HepG2 (cell line): ENCODE data around the gene GAS2. TPM values are rescaled to one million over a fixed set of nuclear protein-coding genes. Genes with fewer than 3 reads are reported as not detected.

Experiments
- ADNP ChIP-seq: sonication (generic); formaldehyde crosslinking; IDR thresholded peaks from 2 replicates; pipeline ENCODE4 v1.4.0; 2020; ENCODE audit warnings: missing genetic modification reagents
- DZIP1 ChIP-seq: sonication (generic); formaldehyde crosslinking; IDR thresholded peaks from 2 replicates; pipeline ENCODE4 v1.5.0; 2020; ENCODE audit warnings: mild to moderate bottlenecking, missing genetic modification reagents
- MLX ChIP-seq: IDR thresholded peaks from 2 replicates; pipeline ENCODE4 v1.6.1; 2016
- SMC3 ChIP-seq: IDR thresholded peaks from 2 replicates; pipeline ENCODE4 v1.6.1; 2011; ENCODE audit warnings: low read length, improper control_type of control experiment
- SMYD3 ChIP-seq: sonication (generic); formaldehyde crosslinking; IDR thresholded peaks from 2 replicates; pipeline ENCODE4 v1.8.1; 2023; ENCODE audit warnings: mild to moderate bottlenecking, missing genetic modification reagents
- TEF ChIP-seq: sonication (generic); formaldehyde crosslinking; IDR thresholded peaks from 2 replicates; pipeline ENCODE4 v1.5.0; 2020; ENCODE audit warnings: missing genetic modification reagents
- ZC3H13 ChIP-seq: sonication (generic); formaldehyde crosslinking; IDR thresholded peaks from 2 replicates; pipeline ENCODE4 v1.8.1; 2023; ENCODE audit warnings: mild to moderate bottlenecking, missing genetic modification reagents, moderate library complexity
- ZMYM3 ChIP-seq: sonication (generic); formaldehyde crosslinking; IDR thresholded peaks from 2 replicates; pipeline ENCODE4 v1.5.1; 2020; ENCODE audit warnings: mild to moderate bottlenecking, missing genetic modification reagents
- ZNF441 ChIP-seq: sonication (generic); formaldehyde crosslinking; IDR thresholded peaks from 2 replicates; pipeline ENCODE4 v1.7.0; 2021; ENCODE audit warnings: missing genetic modification reagents, borderline replicate concordance
- ZNF543 ChIP-seq: sonication (generic); formaldehyde crosslinking; IDR thresholded peaks from 2 replicates; pipeline ENCODE4 v1.4.0; 2020; ENCODE audit warnings: mild to moderate bottlenecking, missing genetic modification reagents
- polyA plus RNA-seq, 8 experiments: library from polyadenylated mRNA; depleted of rRNA in 3 of 8; stranded (reverse) in 7 of 8; unstranded in 1 of 8; fragments of >200 nt; fragmentation: Illumina TruSeq in 4 of 8; extraction: Trizol in 4 of 8; gene quantifications; 2 replicates each; pipeline versions ENCODE4 v1.2.1 to v1.2.3, GENCODE V29; 2011 to 2016; ENCODE audit warnings: low read depth in 4 of 8, missing spikeins in 1 of 8, mixed read lengths in 1 of 8; ENCODE audit not compliant: insufficient read depth in 1 of 8
- total RNA-seq, 5 experiments: library from RNA; depleted of rRNA; stranded (reverse); fragments of >200 nt; fragmentation: Illumina TruSeq; extraction: Trizol; gene quantifications; 2 replicates each; pipeline ENCODE4 v1.2.3, GENCODE V29; 2016; ENCODE audit warnings: low read depth in 1 of 5
- TF ChIP-seq, protein P1 (sequence below): sonication (generic); formaldehyde crosslinking; IDR thresholded peaks from 2 replicates; pipeline ENCODE4 v1.5.0; 2020; ENCODE audit warnings: mild to moderate bottlenecking, missing genetic modification reagents, borderline replicate concordance
- TF ChIP-seq, protein P2 (sequence below): sonication (generic); formaldehyde crosslinking; IDR thresholded peaks from 2 replicates; pipeline ENCODE4 v1.5.0; 2020; ENCODE audit warnings: missing genetic modification reagents
- TF ChIP-seq, protein P3 (sequence below): sonication (generic); formaldehyde crosslinking; IDR thresholded peaks from 2 replicates; pipeline ENCODE4 v1.5.0; 2020; ENCODE audit warnings: missing genetic modification reagents, mild to moderate bottlenecking, borderline replicate concordance
- TF ChIP-seq, protein P4 (sequence below): IDR thresholded peaks from 2 replicates; pipeline ENCODE4 v1.6.1; 2016
- TF ChIP-seq, protein P5 (sequence below): sonication (generic); formaldehyde crosslinking; IDR thresholded peaks from 2 replicates; pipeline ENCODE4 v1.4.0; 2020; ENCODE audit warnings: missing genetic modification reagents, mild to moderate bottlenecking, borderline replicate concordance

The GAS2 gene
- total and polyA plus RNA-seq, 2 of the 13 experiments (the other 11 are each of a cell fraction or from before 2014, with no cell fraction given): 26.0 to 85.1 TPM

- TF ChIP-seq ZC3H13 (no peak), ZNF543 (CRISPR knock-in tag) (no peak), ZMYM3 (no peak), SMYD3 (CRISPR knock-in tag) (0 out of 2 replicates have a peak, but pooled peaks have one; percentile 38), SMC3 (no peak), ZNF441 (CRISPR knock-in tag) (no peak), MLX (CRISPR knock-in tag) (0 out of 2 replicates have a peak, but pooled peaks have one; percentile 4), DZIP1 (peak; percentile 20; the same call in 1 of the 2 replicates), ADNP (CRISPR knock-in tag) (no peak), TEF (CRISPR knock-in tag) (0 out of 2 replicates have a peak, but pooled peaks have one; percentile 53)
- TF ChIP-seq, protein P1, sequence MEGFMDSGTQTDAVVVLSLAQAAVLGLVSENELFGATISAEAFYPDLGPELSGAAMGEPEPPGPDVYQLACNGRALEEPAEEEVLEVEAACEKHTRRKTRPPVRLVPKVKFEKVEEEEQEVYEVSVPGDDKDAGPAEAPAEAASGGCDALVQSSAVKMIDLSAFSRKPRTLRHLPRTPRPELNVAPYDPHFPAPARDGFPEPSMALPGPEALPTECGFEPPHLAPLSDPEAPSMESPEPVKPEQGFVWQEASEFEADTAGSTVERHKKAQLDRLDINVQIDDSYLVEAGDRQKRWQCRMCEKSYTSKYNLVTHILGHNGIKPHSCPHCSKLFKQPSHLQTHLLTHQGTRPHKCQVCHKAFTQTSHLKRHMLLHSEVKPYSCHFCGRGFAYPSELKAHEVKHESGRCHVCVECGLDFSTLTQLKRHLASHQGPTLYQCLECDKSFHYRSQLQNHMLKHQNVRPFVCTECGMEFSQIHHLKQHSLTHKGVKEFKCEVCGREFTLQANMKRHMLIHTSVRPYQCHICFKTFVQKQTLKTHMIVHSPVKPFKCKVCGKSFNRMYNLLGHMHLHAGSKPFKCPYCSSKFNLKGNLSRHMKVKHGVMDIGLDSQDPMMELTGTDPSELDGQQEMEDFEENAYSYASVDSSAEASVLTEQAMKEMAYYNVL (CRISPR knock-in tag): no peak
- TF ChIP-seq, protein P2, sequence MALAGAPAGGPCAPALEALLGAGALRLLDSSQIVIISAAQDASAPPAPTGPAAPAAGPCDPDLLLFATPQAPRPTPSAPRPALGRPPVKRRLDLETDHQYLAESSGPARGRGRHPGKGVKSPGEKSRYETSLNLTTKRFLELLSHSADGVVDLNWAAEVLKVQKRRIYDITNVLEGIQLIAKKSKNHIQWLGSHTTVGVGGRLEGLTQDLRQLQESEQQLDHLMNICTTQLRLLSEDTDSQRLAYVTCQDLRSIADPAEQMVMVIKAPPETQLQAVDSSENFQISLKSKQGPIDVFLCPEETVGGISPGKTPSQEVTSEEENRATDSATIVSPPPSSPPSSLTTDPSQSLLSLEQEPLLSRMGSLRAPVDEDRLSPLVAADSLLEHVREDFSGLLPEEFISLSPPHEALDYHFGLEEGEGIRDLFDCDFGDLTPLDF (CRISPR knock-in tag): peak; percentile 52
- TF ChIP-seq, protein P3, sequence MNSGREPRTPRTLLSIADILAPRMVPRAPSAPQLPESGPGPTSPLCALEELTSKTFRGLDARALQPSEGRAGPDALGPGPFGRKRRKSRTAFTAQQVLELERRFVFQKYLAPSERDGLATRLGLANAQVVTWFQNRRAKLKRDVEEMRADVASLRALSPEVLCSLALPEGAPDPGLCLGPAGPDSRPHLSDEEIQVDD (CRISPR knock-in tag): no peak
- TF ChIP-seq, protein P4, sequence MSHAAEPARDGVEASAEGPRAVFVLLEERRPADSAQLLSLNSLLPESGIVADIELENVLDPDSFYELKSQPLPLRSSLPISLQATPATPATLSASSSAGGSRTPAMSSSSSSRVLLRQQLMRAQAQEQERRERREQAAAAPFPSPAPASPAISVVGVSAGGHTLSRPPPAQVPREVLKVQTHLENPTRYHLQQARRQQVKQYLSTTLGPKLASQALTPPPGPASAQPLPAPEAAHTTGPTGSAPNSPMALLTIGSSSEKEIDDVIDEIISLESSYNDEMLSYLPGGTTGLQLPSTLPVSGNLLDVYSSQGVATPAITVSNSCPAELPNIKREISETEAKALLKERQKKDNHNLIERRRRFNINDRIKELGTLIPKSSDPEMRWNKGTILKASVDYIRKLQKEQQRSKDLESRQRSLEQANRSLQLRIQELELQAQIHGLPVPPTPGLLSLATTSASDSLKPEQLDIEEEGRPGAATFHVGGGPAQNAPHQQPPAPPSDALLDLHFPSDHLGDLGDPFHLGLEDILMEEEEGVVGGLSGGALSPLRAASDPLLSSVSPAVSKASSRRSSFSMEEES: peak; percentile 10; the same call in 1 of the 2 replicates
- TF ChIP-seq, protein P5, sequence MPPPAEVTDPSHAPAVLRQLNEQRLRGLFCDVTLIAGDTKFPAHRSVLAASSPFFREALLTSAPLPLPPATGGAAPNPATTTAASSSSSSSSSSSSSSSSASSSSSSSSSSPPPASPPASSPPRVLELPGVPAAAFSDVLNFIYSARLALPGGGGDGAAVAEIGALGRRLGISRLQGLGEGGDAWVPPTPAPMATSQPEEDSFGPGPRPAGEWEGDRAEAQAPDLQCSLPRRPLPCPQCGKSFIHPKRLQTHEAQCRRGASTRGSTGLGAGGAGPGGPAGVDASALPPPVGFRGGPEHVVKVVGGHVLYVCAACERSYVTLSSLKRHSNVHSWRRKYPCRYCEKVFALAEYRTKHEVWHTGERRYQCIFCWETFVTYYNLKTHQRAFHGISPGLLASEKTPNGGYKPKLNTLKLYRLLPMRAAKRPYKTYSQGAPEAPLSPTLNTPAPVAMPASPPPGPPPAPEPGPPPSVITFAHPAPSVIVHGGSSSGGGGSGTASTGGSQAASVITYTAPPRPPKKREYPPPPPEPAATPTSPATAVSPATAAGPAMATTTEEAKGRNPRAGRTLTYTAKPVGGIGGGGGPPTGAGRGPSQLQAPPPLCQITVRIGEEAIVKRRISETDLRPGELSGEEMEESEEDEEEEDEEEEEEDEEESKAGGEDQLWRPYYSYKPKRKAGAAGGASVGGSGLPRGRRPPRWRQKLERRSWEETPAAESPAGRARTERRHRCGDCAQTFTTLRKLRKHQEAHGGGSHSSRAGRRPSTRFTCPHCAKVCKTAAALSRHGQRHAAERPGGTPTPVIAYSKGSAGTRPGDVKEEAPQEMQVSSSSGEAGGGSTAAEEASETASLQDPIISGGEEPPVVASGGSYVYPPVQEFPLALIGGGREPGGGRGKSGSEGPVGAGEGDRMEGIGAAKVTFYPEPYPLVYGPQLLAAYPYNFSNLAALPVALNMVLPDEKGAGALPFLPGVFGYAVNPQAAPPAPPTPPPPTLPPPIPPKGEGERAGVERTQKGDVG: peak; percentile 76; the same call in 1 of the 2 replicates
Measured at GRCh38 chr11:22624742-22625447, 41.5 kb upstream of the GAS2 start (continued).
